Epidermal melanocyte (primary cell): Measurements from ENCODE around the gene OR10AD1.

Experiments
- DNase-seq: peaks from one replicate; pipeline ENCODE4 v3.0.0; 2011; ENCODE audit warnings: low spot score; ENCODE audit not compliant: insufficient read length

The OR10AD1 gene

DNA sequence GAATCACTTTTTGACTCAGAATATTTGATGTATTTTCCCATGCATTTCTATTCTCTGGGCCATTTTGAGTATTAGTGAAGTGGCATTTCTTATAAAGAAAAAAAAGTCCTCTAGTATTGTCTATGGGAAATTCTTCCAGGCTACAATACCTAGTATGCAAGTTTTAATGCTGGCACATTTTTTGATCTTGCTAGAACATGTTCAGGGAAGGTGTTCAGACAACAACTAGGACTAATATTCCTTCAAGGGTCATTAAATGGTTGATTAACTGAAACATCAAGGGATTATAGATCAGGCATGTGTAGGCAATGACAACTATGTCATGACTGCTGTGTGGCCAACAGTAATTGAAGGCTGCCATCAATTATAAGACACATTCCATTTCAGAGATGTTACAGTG lies 12.0 kb downstream of the OR10AD1 start:
- no peak for DNase-seq

DNA sequence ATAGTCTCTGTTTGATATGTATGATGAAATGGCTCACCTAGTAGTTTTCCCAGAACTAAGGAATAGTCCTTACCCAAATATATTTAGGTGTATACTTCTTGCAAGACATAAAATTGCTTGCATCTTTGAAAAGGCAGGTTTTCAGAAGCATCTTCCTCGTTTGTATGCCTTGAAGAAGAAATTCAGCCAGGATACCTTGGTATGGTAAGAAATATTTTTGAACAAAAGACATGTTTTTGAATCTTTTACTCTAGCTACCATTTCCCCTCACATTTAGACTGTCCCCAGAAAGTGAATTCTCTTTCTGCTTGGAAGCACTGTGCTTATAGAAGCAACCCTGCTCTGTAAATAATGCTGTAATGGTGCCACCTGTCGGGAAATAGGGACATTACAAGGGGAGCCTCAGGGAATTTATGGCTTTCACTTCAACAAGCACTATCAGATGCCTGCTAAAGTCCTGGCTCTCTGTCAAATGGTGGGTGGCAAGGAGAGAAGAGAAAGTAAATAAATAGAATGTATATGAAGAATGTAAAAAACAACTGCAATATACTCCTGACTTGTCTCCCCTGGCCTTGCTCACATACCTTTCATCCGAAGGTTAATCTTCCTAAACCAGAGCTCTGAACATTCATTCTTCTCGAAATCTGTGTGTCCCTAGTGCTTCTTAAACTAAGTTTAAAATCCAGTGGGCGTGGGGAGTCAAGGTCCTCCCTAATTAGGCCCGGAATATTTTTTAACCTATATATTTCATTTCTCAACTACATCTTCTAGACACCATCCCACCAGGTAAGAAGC lies 13.6 kb downstream of the OR10AD1 start:
- DNase-seq: peak; percentile 57

DNA sequence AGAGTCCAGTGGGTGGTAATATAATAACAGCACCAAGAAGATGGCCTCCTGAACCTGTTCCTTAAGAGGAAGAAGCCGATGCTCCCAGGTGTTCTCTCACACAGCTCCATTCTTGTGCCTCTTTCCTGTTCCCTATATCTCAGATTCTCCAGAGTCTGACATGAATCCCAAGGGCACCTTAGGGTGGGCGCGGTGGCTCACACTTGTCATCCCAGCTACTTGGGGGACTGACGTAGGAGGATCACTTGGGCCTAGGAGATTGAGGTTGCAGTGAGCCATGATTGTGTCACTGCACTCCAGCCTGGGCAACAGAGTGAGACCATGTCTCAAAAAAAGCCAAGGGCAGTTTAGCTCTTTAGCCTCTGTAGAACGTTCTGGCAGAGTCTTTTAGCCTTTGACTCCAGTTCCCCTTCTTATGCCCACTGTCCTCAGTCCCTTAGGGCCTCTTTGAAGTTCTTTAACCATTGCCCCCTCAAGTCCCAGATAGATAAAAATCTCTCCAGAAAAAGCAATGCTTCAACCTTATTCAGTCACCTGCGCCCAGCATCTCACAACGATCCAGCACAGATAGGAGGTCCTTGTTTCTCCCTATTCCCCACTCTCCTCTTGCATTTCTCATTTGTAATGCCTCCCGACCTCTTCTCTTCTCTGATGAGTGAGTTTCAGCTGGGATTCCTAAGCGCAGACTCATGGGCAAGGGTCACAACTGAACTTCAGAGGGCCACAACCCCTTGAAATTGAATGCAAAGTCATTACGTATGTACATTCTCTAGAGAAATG lies 15.0 kb downstream of the OR10AD1 start:
- no peak for DNase-seq

DNA sequence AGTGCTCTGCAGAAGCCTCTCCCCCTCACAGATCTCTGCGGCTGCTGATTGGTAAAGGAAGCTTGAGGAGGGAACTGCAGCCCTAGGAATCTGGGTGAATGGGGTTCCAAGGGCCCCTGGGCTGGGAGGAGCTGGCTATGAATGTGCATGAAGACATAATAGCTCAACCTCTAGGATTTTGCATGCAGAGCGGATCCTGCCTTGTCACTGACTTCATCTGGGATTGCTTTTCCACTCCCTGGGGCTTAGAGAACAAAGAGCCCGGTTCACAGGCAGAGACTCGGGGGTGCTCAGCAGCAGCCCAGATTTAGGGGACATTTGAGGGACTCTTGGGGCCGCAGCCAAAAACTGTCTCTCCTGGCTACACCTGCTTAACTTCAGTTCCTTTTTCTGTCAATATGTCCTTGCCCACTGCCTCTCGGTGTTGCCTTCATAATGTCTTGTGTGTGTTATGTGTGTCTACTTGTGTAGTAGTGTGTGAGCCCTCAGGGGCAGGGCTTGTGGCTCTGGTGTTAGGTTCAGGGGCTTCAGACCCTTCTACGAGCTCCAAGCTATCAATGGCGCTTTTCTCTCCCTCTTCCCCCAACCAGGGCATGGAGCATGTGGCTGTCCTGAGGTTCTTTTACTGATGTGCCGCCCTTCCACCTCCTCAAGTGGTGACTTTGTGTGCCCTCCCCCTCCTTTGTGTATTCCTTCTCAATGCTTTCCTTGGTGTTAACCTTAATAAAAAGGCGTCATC lies 17.7 kb downstream of the OR10AD1 start:
- DNase-seq: no peak

DNA sequence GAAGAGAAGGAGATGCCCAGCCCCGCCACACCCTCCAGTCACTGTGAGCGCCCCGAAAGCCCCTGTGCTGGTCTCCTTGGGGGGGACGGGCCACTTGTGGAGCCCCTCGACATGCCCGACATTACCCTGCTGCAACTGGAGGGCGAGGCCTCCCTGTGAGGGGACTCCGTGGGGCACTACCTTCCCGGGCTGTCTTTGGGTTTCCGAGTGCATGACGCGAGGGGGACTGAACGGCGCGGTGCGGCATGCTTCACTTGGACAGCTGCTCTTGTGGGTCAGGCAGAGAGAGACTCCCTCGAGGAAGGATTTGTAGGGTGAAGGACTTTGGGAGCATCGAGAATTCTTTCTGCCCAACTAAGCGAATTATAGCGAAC lies 18.6 kb downstream of the OR10AD1 start:
- DNase-seq: no peak

DNA sequence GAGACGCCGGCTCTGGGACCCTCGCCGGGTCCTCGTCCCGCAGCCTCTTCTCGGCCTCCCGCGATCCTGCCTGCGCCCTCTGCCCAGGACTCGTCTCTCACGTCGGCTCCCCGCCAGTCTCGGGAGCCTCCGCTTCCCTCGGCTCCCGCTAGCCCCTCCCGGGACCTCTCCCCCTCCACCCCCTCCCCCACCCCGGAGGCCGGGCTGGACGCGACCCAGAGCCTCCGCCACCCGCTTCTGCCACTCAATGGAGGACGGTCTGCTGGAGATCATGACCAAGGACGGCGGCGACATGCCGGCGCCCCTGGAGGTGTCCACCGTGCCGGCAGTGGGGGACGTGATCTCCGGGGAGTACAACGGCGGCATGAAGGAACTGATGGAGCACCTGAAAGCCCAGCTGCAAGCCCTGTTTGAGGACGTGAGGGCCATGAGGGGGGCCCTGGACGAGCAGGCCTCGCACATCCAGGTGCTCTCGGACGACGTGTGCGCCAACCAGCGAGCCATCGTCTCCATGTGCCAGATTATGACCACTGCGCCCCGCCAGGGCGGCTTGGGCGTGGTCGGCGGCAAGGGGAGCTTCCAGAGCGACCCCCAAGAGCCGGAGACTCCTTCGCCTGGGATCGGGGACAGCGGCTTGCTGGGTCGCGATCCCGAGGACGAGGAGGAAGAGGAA lies 19.1 kb downstream of the OR10AD1 start:
- no peak for DNase-seq

DNA sequence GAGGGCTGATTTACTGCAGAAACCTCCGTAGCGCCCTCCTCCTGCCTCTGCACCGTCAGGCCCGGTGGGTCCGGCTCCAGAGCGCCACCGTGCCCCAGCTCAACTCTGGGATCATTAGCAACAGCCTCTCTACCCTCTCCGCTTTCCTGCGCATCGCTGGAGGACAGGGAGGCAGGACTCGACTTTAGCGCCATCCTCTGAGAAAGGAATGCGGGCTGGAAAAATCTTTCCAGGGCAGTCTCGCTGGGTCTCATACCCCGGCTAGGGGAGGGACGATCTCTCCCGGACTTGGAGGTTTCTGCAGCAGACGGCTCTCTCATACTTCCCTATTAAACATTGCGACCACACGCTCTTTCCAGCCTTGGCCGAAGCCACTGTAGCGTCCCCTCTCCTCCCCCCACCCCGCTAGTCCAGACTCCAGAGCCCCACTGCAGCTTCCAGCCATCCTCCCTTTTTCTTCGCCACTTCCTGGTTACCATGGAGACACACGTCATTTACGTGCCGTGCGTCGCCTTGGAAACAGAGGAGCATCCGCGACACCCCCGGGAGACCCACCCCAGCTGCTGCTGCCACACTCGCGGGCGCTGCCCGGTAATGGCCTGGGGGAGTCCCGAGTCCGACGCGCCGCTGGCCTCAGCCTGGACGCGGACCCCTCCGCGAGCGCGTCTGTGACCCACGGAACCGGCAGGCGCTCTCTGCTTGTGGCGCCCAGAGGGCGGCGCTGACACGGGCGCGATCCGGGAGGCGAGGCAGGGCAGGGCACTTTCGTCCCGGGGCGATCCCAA lies 19.8 kb downstream of the OR10AD1 start, which contains the start of gene CCDC184:
Gene CCDC184 (plus strand): TSS at position 554 of the 785 bp plus-strand sequence. CDS start 479 bp downstream, outside the sequence.
- peak; percentile 58 for DNase-seq

DNA sequence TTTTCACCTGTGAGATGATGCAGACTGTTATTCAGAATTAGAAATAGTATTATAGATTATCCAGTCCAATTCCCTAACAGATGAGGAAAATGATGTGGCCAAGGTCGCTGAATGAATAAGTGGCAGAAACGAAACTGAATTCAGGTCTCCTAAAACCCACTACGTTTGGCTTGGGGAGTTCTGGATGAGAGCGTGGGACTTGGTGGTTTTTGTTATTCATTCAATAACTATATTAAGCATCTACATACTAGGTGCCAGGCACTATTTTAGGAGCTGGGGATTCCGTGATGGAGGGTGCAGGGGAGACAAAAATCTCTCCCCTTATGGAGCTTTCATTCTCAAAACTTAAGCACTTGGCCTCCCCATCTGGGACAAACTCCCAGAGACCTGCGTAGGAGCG lies 20.5 kb downstream of the OR10AD1 start:
- no peak for DNase-seq

DNA sequence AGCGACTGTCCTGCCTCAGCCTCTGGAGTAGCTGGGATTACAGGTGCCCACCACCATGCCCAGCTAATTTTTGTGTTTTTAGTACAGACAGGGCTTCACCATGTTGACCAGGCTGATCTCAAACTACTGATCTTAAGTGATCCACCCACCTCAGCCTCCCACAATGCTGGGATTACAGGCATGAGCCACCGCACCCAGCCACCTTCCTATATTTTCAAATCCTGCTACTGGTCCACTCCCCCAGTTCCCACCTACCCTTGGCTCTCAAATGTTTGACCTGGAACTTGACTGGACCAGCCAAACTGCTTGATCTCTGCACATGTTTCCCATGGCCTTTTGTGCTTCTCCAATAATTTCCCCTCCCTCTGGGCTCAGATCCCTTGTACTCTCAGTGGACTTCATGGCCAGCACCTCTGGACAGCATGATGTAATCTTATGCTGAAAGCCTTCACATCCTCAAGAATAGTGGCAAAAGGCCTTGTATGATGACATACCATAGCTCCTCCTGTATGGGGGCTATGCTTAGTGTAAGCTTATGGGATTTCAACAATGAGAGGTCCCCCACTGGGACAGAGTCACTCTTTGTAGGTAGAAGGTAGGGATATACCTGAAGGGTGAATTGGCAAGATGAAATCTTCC lies 22.1 kb downstream of the OR10AD1 start:
- no peak for DNase-seq

DNA sequence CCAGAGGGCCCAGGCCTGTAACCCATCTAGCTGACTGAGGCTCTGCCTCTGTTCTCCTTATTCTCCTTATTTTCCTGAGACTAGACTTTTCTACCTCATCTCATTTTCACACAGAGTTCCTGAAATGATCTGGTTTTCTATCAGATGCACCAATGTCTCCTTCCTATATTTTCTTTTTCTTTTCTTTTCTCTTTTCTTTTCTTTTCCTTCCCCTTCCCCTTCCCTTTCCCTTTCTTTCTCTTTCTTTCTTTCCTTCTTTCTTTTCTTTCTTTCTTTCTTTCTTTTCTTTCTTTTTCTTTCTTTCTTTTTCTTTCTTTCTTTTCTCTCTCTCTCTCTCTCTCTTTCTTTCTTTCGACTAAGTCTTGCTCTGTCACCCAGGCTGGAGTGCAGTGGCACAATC lies 22.7 kb downstream of the OR10AD1 start:
- DNase-seq: no peak

DNA sequence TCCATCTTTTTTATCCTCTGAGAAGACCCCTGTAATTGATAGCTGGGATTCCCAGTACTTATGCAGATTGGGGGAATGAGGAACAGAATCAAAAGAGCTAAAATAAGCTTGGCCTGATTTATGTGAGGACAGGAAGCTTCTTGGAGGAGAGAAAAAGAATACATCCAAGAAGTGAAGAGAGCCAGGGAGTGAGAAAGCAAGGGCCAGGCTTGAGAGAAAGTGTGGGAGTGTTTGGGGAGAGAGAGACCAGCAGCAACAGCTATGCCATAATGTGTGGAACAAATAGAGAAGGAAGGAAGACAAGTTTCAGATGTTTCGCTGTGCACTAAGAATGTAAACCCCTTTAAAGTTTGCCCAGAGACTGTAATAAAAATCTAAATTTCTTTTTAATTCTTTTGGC lies 23.6 kb downstream of the OR10AD1 start:
- no peak for DNase-seq

DNA sequence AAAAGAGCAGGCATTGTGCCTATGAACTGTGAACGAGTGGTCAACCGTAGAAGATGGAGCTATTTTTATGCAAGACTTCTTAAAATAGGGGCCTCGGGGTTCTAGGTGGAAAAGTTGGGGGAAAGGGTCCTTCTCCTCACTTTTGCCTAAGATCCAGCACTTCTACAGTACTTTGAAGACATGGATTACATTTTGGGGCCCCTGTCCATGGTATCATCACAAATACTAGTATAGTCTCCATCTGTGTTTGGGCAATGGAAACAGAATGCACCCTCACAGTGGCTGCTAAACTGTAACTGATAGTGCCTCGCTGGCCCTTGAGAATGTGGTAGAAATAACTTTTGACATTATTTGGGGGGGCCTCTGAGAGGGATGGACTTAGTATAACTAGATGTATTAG lies 25.1 kb downstream of the OR10AD1 start:
- DNase-seq: no peak

DNA sequence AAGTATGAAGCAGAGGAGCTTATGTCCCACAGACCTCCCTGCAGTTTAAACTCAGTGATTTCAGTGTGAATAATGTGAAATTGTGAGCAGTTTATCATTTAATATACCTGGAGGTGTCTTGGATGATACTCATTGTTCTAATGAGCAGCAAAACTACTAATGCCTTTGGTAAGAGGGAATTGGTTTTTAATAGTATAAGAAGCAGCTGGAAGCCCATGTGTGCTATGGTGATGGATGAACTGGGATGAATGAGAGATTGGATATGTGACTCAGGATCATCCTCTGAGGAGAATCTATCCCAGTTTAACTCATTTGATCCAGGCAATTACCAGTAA lies 26.7 kb downstream of the OR10AD1 start:
- no peak for DNase-seq

DNA sequence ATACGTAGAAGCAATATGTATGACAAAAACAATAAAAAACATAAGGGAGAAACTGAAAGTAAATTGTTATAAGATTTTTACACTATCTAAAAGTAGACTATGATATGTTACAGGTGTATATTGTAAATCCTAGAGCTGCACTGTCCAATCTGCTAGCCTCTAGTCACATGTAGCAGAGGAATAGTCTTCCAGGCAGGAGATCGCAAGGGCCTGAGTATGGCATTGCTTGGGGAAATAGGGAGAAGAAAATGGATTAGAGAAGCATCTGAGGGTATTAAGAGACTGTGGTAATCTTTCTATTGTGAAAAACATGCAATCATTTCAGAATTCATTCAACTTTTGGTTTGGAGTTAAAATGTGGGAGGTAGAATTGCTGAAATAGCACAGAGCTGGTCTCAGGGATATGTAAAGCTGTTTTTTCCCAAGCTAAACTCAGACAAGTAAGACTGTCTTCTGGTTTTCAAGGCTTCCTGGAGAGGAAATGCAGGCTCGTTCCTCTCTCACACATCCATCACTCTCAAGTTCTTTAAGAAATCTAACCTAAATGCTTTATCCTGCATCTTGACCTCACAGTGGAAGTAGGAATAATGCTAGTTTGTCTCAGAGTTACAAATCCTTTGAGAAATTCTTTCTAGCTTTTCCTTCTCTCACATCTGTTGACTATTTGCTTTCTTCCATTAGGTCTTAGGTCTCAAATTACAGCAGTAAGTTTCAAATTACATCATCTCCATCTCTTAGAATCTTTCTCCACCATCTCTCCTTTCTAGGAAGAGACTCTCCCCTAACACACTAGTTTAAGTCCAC lies 27.3 kb downstream of the OR10AD1 start:
- no peak for DNase-seq

DNA sequence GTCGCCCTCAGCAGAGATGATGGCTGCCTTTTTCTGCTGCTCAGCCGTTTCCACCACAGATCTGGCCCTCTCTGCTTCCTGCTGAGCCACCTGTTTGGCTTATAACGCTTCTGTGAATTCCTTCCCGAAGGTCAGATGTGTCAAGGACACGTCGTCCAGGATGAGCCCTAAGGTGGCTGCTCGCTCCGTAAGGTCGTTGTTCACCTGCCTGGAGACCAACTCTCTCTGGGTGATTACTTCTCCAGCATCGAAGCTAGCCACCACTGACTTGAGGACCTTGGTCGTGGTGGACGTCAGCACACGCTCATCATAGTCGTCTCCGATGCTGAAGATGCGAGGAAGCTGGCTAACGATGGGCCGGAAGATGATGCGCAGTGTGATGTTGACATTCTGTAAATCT lies 34.1 kb downstream of the OR10AD1 start:
- no peak for DNase-seq

DNA sequence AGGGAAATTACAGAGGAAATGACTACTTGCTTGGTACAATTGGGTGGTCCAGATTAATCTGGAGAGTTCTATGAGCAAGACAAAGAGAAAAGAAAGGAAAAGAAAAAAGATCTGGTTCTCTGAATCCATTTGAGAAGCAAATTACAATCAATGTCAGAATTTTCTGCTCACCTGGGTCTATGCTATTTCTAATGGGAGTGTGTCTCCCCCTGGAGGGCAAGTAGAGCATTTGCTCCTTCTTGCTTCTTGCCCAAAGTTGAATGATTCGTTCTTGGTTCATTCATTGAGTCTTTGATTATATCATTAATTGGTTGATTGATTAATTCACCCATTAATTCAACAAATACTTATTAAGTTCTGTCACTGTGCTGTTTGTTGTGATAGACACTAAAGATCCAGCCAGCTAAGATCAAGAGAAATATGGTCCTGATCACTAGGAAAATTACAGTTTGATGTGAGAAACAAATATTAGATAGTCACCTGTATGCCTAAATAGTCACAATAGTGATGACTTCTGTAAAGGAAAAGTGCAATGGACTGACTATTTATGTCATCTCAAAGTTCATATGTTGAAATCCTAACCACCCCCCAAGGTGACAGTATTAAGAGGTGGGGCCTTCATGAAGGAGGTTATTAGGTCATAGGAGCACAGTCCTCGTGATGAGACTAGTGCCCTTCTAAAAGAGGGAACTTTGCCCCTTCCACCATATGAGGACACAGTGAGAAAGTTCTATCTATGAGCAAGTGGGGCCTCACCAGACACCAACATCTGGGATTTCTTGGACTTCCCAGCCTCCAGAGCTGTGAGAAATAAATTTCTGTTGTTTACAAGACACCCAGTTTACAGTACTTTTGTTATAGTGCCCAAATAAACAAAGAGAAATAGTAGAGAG lies 37.8 kb downstream of the OR10AD1 start:
- DNase-seq: no peak

DNA sequence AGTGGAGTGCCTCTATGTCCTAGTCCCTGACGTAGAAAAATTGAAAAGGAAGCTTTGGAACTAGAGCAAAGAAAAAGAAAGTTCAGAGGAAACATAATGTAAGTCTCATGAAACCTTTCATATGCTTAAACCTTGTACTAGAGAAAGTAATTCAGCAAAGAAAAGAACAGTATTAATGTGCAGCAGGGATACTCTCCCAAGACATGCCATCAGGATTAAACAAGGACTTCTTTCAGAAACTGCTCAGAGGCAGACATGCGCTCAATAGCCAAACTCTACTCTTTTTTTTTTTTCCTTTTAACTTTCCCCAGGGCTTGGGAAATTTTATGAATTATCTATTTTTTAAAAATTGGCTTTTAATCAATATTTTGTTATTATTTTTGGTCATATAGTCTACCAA lies 38.6 kb downstream of the OR10AD1 start:
- peak; percentile 60 for DNase-seq

DNA sequence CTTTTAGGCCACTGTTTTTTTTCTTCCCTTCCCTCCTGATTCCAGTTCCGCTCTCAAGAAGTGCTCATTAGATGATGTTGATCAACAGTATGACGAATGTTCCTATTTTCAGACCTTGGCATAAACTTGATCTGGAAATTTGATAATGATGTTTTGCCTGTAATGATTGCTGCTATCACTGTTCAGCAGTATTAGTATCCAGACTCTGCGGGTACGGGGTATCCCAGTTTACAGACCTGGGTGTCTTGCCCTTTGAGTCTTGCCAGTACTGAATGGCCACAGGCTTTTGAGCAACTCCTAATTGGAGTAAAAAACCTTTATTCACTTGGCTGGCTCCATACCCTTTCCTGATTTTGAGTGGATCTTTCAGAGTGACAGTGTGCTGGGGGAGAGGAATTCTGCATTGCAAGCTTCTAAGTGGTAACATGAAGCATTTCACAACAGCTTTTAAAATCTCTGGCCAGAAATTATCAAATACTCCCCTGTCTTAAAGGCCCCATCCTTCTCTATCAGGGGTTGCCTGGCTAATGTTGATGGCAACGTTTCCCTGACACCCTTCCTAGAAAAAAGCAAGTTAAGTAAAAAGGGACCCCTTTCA lies 39.8 kb downstream of the OR10AD1 start:
- DNase-seq: no peak
